ENCODE data around the gene NDUFA5.

DNA sequence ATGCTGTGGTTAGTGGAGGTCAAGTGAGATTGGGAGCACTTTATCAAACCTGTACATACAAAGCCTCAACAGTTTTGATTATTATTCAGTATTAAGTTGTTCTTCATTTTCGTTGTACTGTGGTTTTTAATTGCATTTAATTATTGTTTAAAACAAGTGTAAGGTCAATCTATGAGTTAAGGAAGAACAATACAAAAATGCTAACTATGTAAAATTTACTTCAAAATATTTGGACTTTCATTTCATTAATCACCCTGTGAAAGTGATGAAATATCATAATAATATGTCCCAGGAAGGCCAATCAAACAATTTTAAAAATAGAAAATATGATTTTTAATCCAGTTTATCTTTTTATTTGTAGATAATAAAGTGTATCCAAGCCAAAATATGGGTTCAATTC, 13.6 kb upstream of the NDUFA5 start:
- TF ChIP-seq, protein P1, sequence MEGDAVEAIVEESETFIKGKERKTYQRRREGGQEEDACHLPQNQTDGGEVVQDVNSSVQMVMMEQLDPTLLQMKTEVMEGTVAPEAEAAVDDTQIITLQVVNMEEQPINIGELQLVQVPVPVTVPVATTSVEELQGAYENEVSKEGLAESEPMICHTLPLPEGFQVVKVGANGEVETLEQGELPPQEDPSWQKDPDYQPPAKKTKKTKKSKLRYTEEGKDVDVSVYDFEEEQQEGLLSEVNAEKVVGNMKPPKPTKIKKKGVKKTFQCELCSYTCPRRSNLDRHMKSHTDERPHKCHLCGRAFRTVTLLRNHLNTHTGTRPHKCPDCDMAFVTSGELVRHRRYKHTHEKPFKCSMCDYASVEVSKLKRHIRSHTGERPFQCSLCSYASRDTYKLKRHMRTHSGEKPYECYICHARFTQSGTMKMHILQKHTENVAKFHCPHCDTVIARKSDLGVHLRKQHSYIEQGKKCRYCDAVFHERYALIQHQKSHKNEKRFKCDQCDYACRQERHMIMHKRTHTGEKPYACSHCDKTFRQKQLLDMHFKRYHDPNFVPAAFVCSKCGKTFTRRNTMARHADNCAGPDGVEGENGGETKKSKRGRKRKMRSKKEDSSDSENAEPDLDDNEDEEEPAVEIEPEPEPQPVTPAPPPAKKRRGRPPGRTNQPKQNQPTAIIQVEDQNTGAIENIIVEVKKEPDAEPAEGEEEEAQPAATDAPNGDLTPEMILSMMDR (IDR thresholded peaks at IDR 0.05) = no peak
- TF ChIP-seq EP300 (IDR thresholded peaks at IDR 0.05; ENCODE audit: low read depth) (no peak), POLR2A (IDR thresholded peaks at IDR 0.05) (no peak)
